Heart left ventricle (tissue), 16 donors: Measurements from ENCODE around the gene ARHGAP12. TPM values are rescaled to one million over a fixed set of nuclear protein-coding genes. Genes with fewer than 3 reads are reported as not detected.

Experiments used
- ATAC-seq, 4 donors: fragments of 200-7000 bp; cut with Tn5 transposase; one replicate each; pipeline ENCODE4 v1.9.1; 2020 to 2022; ENCODE audit warnings: moderate library complexity in 4 of 4, mild to moderate bottlenecking in 3 of 4, moderate number of reproducible peaks in 1 of 4
- DNase-seq, 5 donors: peaks; one replicate each; pipeline ENCODE4 v3.0.0-alpha.2; 2020
- H3K27ac ChIP-seq, 12 donors: fragments of 200-600 bp; sonication (generic) in 4 of 12; one replicate each; pipeline versions ENCODE4 v1.5.0 to v1.8.0; 2016 to 2022; ENCODE audit warnings: mild to moderate bottlenecking in 2 of 12
- H3K27me3 ChIP-seq, 9 donors: fragments of 200-600 bp; sonication (generic) in 2 of 9; one replicate each; pipeline versions ENCODE4 v1.5.1 to v1.8.0; 2016 to 2022; ENCODE audit warnings: mild to moderate bottlenecking in 3 of 9
- H3K36me3 ChIP-seq, 9 donors: fragments of 200-600 bp; sonication (generic) in 2 of 9; one replicate each; pipeline versions ENCODE4 v1.5.0 to v1.8.0; 2018 to 2022; ENCODE audit warnings: mild to moderate bottlenecking in 2 of 9
- H3K4me1 ChIP-seq, 12 donors: fragments of 200-600 bp; sonication (generic) in 4 of 12; one replicate each; pipeline versions ENCODE4 v1.5.0 to v1.8.0; 2016 to 2022; ENCODE audit warnings: mild to moderate bottlenecking in 3 of 12
- H3K4me3 ChIP-seq, 12 donors: fragments of 200-600 bp; sonication (generic) in 4 of 12; one replicate each; pipeline versions ENCODE4 v1.5.0 to v1.8.0; 2017 to 2022; ENCODE audit warnings: mild to moderate bottlenecking in 9 of 12, moderate library complexity in 4 of 12
- H3K9me3 ChIP-seq, 12 donors: fragments of 200-600 bp; sonication (generic) in 4 of 12; one replicate each; pipeline versions ENCODE4 v1.5.0 to v1.8.0; 2016 to 2022; ENCODE audit warnings: mild to moderate bottlenecking in 1 of 12
- POLR2A ChIP-seq, 2 donors: fragments of 450-650 bp; IDR thresholded peaks; one replicate each; pipeline ENCODE4 v1.6.1; 2017; ENCODE audit warnings: antibody characterized with exemption in 2 of 2, mild to moderate bottlenecking in 2 of 2, moderate library complexity in 2 of 2
- WGBS, 4 donors: extraction: QIAGEN DNeasy Blood & Tissue Kit in 2 of 4; methylation state at CpG; one replicate each; pipeline versions ENCODE4 v1.1.5 to v1.1.7; 2013 to 2018; 5-methylcytosine and 5-hydroxymethylcytosine counted together
- intact Hi-C, 10 donors: fragments of 100-400 bp; cut with DNase I; formaldehyde crosslinking; loops; one replicate each; pipeline versions ENCODE4 v1.11.1 to v1.14.2; 2022
- polyA plus RNA-seq, 2 donors: library from polyadenylated mRNA; stranded (reverse); fragments of 200-250 nt; gene quantifications; one replicate each; pipeline ENCODE4 v1.2.3, GENCODE V29; 2013
- total RNA-seq, 9 donors: library from RNA; depleted of rRNA in 2 of 9; stranded (reverse); fragments of >200 nt in 2 of 9; fragmentation: NEBNext Ultra II Directional in 3 of 9; extraction: Animal tissue kit (Norgen Biotek cat#: 25700) in 3 of 9; gene quantifications; one replicate each; pipeline versions ENCODE4 v1.1.0 to v1.2.4, GENCODE V29; 2016 to 2023
- TF ChIP-seq, protein P1 (sequence below), 12 donors: fragments of 200-600 bp; sonication (generic) in 4 of 12; IDR thresholded peaks; one replicate each; pipeline versions ENCODE4 v1.5.0 to v1.8.0; 2018 to 2022; ENCODE audit warnings: antibody characterized with exemption in 12 of 12, mild to moderate bottlenecking in 5 of 12
- donor health status: ischemic (EF 13 %, LVEDD 7.1; RV severe dilation, severe dysfunction).
- donor health status: healthy with polysubstance abuse.
- donor health status: DM: no; HTN: yes; CAD: no.
- donor health status: DM: no; HTN: no; CAD: no.
- donor health status: ischemic (EF 25% LVEDD 6.9; RV normal size, moderate dysfunction).
- donor health status: ischemic (EF 25% LVEDD 5.7; RV mildly dilated, moderate dysfunction).
- donor health status: healthy.
- donor health status: DM: yes; HTN: yes; CAD: no.
- donor health status: ischemic (EF 35%, LVEDD 5.7; RV mildly dilated, moderate dysfunction).
- donor health status: nonischemic (EF 11% LVEDD 7.7; RV severe dilation, severe dysfunction).
- donor health status: DM: yes; HTN: yes; CAD: no.
- donor health status: PGD.
- donor health status: ischemic (EF 29% LVEDD 5.4; RV normal size, mild dysfunction).
- donor health status: nonischemic (EF 23%, LVEDD 6.1; RV moderate dilation, normal function).

ARHGAP12 gene
- total and polyA plus RNA-seq, 11 donors: 11.5 to 27.6 (median 20.1) TPM

DNA sequence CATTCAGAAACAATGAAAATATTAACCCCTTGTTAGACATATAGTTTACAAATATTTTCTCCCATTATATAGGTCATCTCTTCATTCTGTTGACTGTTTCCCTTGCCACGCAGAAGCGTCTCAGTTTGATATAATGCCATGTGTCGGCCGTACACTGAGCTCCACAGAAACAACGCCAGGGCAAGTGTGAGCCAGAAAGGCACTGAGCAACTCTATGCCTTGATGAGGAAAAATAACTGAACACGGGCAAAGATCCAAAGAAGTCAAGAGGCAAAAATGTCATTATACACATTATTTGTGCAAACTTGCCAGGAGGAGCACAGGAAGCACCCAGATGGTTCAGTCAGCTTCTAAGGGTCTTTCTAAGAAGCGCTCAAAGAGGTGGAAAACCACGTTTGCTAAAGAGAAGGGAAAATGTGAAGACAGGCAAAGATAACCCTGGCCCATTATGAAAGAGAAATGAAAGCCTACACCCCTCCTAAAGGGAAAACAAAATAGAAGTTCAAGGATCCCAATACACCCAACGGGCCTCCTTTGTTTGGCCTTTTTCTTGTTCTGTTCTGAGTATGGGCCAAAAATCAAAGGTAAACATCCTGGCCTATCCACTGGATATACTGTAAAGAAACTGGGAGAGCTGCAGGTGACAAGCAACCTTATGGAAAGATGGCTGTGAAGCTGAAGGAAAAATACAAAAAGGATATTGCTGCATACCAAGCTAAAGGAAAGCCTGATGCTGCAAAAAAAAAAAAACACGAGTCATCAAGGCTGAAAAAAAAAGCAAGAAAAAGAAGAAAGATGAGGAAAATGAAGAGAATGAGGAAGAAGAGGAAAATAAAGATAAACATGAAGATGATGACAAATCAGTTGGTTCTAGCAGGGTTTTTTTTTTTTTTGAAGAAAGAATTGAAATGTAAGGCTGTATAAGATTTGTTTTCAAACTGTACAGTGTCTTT is 15.5 kb downstream of the ARHGAP12 start:
- intact Hi-C loops: no loop called here
- Histone ChIP-seq H3K27ac (peak overlapping the region in 2 of 12 donors; percentile 10 to 44), H3K27me3 (no peaks in the 10 kb centered on the region), H3K4me1 (peaks cover 0 to 29% (median 23%) of the 10 kb centered on the region in 12 donors), H3K9me3 (peaks cover 0 to 4% (median 0%) of the 10 kb centered on the region in 12 donors), H3K36me3 (peaks cover 0 to 7% (median 0%) of the 10 kb centered on the region in 9 donors), H3K4me3 (peak overlapping the region in 2 of 12 donors; percentile 2 to 3)
- 46 to 50% (median 47%) methylated on average over 10 of the region's 10 CpGs for WGBS, 4 donors
- TF ChIP-seq POLR2A (IDR thresholded peaks at IDR 0.05): no peak
- TF ChIP-seq, protein P1, sequence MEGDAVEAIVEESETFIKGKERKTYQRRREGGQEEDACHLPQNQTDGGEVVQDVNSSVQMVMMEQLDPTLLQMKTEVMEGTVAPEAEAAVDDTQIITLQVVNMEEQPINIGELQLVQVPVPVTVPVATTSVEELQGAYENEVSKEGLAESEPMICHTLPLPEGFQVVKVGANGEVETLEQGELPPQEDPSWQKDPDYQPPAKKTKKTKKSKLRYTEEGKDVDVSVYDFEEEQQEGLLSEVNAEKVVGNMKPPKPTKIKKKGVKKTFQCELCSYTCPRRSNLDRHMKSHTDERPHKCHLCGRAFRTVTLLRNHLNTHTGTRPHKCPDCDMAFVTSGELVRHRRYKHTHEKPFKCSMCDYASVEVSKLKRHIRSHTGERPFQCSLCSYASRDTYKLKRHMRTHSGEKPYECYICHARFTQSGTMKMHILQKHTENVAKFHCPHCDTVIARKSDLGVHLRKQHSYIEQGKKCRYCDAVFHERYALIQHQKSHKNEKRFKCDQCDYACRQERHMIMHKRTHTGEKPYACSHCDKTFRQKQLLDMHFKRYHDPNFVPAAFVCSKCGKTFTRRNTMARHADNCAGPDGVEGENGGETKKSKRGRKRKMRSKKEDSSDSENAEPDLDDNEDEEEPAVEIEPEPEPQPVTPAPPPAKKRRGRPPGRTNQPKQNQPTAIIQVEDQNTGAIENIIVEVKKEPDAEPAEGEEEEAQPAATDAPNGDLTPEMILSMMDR (IDR thresholded peaks at IDR 0.05): no peak
- ATAC-seq: peak; percentile 62 to 74 (median 72)
- no peak for DNase-seq

DNA sequence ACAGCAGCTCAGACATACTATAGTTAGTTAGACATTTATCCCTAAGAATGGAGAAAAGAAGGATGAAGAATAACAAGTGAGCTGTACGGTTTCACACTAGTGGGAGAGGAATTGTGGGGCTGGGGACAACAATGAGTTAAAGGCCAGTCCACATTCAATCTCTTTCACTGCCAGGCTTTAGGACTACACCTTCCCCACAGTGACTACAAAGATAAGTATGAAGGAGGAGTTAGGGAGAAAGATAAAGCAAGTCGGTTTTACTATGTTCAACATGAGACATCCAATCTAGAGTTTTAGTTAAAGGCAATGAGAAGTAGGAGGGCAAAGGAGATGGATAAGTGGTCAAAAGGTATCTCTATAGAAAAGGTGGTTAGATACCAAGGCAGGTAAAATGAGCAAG is 16.3 kb downstream of the ARHGAP12 start:
- DNase-seq (no peak), ATAC-seq (peak in 2 of 4 donors; percentile 20 to 21)
- intact Hi-C loops: no loop called here
- no peak overlapping the region for H3K27ac ChIP-seq
- H3K4me3 ChIP-seq: no peak overlapping the region
- H3K36me3 ChIP-seq: peaks cover 0 to 12% (median 7%) of the 10 kb centered on the region in 9 donors
- WGBS, 4 donors: 41 to 53% (median 45%) methylated on average over 2 of the region's 2 CpGs
- peaks cover 0 to 34% (median 27%) of the 10 kb centered on the region in 12 donors for H3K4me1 ChIP-seq
- TF ChIP-seq POLR2A (IDR thresholded peaks at IDR 0.05): no peak
- TF ChIP-seq, protein P1 (IDR thresholded peaks at IDR 0.05): no peak
- no peaks in the 10 kb centered on the region for H3K27me3 ChIP-seq
- peaks cover 0 to 4% (median 0%) of the 10 kb centered on the region in 12 donors for H3K9me3 ChIP-seq

DNA sequence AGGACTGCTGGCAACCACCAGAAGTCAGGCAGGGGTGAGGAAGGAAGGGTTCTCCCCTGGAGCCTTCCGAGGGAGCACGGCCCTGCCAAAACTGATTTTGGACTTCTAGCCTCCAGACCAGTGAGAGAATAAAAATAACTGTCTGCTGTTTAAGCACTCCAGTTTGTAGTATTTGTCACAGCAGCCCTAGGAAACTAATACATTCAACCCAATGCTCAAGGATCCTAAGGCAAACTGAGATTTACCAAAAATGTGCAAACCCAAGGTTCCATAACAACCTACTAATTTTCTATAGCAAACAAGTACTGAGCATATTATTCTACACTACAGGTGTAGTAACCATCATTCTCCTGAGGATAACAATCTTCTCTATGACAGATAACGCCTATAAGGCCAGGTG is 18.6 kb downstream of the ARHGAP12 start:
- ATAC-seq: no peak
- Histone ChIP-seq H3K36me3 (peaks cover 0 to 30% (median 10%) of the 10 kb centered on the region in 9 donors), H3K4me1 (peaks cover 0 to 55% (median 35%) of the 10 kb centered on the region in 12 donors), H3K4me3 (no peak overlapping the region), H3K27me3 (no peaks in the 10 kb centered on the region), H3K27ac (no peak overlapping the region), H3K9me3 (peaks cover 0 to 4% (median 0%) of the 10 kb centered on the region in 12 donors)
- TF ChIP-seq, protein P1 (IDR thresholded peaks at IDR 0.05): no peak
- TF ChIP-seq POLR2A (IDR thresholded peaks at IDR 0.05): no peak
- intact Hi-C loops: no loop called here
- 52 to 66% (median 65%) methylated on average over 3 of the region's 3 CpGs for WGBS, 4 donors
- no peak for DNase-seq

DNA sequence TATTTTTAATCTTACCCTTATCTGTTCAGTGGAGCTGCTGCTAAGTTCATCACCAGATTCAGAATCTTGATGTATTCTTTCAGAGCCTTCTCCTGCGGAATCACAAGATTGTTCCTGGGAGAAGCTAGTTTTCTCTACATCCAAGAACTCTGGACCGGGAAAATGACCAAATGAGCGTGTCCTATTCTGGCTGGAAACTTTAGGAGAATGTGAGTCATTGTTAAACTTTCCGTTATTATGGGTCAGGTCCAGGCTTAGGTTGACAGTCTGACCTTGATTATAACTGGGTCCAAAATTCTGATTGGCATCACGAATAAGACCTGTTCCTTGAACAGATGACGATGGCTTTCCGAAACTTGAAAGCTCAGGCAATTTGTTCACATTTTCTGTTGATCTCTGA is 20.5 kb downstream of the ARHGAP12 start:
- peaks cover 0 to 49% (median 21%) of the 10 kb centered on the region in 12 donors for H3K4me1 ChIP-seq
- DNase-seq (no peak), ATAC-seq (peak in 2 of 4 donors; percentile 28 to 54)
- no peak overlapping the region for H3K4me3 ChIP-seq
- intact Hi-C loops: no loop called here
- H3K36me3 ChIP-seq: peaks cover 0 to 30% (median 10%) of the 10 kb centered on the region in 9 donors
- TF ChIP-seq POLR2A (IDR thresholded peaks at IDR 0.05): no peak
- TF ChIP-seq, protein P1 (IDR thresholded peaks at IDR 0.05): no peak
- 73 to 79% (median 76%) methylated on average over 7 of the region's 7 CpGs for WGBS, 4 donors
- H3K27ac ChIP-seq: no peak overlapping the region
- no peaks in the 10 kb centered on the region for H3K27me3 ChIP-seq
- peaks cover 0 to 4% (median 0%) of the 10 kb centered on the region in 12 donors for H3K9me3 ChIP-seq
